Nucleus accumbens (tissue), 56 donors: Measurements from ENCODE around the gene OR10H1.
A peak's percentile ranks its signal among the peaks of the same experiment; 100 is the strongest.
"Not testable (repeated sequence)": the region's sequence is repeated elsewhere in the genome, so short reads cannot be mapped to it uniquely, and the experiment has no call there.

Experiments used
- DNase-seq, 56 donors: peaks; one replicate each; lab custom pipeline; 2025; lab: John Stamatoyannopoulos, UW

The OR10H1 gene

DNA sequence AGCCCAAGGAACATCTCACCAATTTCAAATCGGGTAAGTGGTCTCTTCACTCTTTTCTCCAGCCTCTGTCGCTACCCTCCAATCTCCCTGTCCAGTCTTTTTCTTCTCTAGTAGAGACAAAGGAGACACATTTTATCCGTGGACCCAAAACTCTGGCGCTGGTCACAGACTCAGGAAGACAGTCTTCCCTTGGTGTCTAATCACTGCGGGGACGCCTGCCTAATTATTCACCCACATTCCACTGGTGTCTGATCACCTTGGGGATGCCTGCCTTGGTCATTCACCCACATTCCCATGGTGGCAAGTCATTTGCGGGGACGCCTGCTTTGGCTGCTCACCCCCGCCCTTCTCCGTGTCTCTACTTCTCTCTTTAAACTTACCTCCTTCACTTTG lies 13.8 kb upstream of the OR10H1 start:
- no peak for DNase-seq

DNA sequence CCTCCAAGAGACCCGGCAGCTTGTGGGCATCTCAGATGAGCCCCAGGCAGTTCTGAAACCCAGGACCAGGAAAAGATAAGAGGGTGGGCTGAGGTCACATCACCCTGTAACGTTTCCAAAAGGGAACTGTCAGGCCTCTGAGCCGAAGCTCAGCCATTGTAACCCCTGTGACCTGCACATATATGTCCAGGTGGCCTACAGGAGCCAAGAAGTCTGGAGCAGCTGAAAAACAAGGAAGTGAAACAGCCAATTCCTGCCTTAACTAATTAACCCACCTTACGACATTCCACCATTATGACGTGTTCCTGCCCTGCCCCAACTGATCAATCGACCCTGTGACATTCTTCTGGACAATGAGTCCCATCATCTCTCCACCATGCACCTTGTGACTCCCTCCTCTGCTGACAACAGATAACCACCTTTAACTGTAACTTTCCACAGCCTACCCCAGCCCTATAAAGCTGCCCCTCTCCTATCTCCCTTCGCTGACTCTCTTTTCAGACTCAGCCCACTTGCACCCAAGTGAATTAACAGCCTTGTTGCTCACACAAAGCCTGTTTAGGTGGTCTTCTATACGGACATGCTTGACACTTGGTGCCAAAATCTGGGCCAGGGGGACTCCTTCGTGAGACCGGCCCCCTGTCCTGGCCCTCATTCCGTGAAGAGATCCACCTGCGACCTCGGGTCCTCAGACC lies 13.3 kb upstream of the OR10H1 start:
- not testable (repeated sequence) for DNase-seq

GRCh38 chr19:15828121-15828610 lies 12.7 kb upstream of the OR10H1 start:
- DNase-seq = no peak

DNA sequence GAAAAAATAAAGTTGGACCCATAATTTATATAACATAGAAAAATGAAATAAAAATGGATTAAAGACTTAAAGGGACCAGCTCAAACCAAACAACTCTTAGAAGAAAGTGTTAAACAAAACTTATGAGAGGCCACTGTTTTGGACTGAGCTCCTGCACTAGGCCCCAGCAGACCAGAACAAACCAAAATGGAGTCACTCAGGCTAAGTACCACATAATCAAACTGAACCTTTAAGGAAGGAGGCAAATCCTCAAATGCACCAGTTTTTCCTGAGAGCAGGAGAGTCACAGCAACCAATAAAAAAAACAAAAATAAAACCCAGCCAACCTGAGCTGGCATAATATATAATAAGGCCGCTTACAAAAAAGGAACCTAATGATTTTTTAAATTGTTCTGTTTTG lies 10.3 kb upstream of the OR10H1 start:
- DNase-seq = no peak

GRCh38 chr19:15820646-15821045 lies 5.2 kb upstream of the OR10H1 start:
- DNase-seq = no peak

DNA sequence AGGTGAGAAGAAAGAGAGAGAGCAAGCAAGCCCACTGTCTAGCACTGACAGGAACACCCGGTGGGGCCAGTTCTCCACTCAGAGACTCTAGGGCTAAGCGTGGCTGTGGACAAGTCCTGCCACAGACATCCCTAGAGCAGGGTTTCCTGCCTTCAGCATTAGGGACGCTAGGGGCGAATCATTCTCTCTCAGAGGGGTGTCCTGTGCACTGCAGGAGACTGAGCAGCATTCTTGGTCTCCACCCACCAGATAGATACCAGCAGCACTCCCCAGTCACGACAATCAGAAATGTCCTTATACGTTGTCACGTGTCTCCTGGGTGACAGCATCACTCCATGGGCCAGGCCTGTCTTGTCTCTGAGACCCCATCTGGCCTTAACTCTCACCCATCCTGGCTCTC lies 1.5 kb downstream of the OR10H1 start:
- no peak for DNase-seq

DNA sequence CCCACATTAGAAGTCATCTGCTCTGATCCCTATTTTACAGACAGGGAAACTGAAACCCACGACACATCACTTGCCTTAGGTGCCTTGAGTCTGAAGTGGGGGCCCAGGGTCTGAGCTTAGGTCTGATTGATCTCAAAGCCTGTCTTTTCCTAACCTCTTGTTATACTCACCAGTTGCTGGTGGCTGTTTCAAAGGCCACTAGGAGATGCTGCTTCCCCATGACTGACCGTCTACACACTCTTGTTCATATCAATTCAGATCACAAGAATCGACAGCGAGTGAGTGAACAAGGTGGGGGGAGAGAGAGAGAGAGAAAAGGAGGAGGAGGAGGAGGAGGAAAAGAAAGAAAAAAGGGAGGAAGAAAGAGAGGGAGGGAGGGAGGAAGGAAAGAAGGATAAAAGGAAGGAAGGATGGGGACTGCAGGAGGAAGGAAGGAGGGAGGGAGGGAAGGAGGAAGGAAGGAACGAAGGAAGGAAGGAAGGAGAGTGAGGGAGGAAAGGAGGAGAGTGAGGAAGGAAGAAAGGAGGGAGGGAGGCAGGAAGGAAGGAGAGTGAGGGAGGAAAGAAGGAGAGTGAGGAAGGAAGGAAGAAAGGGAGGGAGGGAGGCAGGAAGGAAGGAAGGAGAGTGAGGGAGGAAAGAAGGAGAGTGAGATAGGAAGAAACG lies 3.3 kb downstream of the OR10H1 start:
- no peak for DNase-seq

DNA sequence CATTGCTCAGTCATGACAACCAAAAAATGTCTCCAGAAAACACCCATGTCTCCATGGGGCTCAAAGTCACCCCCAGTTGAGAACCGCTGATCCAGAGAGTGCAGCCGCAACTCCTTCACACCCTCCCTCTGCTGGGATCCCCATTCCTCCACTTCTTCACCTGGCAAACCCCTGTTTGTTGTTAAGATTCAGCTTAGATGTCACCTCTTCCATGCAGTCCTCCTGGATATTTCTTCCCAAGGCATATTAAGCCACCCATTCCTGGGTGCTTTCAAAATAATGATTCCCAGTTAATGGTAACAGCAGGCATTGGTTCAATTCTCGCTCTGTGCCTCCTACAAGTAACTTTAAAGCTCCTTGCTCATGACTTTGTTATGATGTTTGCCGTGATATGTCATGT lies 4.0 kb downstream of the OR10H1 start:
- DNase-seq = no peak

- no peak for DNase-seq
Observed at GRCh38 chr19:15810335-15810734, 5.1 kb downstream of the OR10H1 start.

DNA sequence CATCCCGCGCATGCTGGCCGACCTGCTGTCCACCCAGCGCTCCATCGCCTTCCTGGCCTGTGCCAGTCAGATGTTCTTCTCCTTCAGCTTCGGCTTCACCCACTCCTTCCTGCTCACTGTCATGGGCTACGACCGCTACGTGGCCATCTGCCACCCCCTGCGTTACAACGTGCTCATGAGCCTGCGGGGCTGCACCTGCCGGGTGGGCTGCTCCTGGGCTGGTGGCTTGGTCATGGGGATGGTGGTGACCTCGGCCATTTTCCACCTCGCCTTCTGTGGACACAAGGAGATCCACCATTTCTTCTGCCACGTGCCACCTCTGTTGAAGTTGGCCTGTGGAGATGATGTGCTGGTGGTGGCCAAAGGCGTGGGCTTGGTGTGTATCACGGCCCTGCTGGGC lies 21.2 kb downstream of the OR10H1 start:
- not testable (repeated sequence) for DNase-seq

- DNase-seq = peak in 1 of 56 donors; percentile 4
Observed at GRCh38 chr19:15790096-15790495, 25.4 kb downstream of the OR10H1 start.

GRCh38 chr19:15788594-15789270 lies 26.7 kb downstream of the OR10H1 start:
- DNase-seq = no peak

- DNase-seq = no peak
Observed at GRCh38 chr19:15787611-15788155, 27.8 kb downstream of the OR10H1 start, which contains the start of gene OR10H5. Gene OR10H5, plus strand, starts transcription at chr19:15787661. Its CDS starts 6,388 bp downstream, at chr19:15794049.

GRCh38 chr19:15782896-15783295 lies 32.6 kb downstream of the OR10H1 start:
- DNase-seq = peak in 1 of 56 donors; percentile 9

DNA sequence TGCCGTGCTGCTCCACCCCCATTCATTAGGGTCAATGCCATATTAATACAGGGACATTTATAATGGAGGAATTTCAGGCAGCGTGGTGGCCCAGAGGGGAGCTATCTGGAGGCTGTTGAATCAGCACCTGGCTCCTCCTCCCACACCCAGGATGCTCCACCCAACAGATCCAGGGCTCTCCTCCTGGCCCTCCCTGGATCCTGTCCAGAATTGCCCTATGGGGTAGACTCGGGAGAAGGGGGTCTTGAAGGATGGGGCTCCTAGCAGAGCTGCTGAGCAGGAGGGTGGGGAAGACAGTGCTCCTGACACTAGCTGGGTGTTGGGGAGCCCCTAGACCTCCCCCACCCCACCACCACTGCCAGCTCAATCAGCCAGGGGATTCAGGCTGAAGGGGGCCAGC lies 33.3 kb downstream of the OR10H1 start:
- DNase-seq = no peak

DNA sequence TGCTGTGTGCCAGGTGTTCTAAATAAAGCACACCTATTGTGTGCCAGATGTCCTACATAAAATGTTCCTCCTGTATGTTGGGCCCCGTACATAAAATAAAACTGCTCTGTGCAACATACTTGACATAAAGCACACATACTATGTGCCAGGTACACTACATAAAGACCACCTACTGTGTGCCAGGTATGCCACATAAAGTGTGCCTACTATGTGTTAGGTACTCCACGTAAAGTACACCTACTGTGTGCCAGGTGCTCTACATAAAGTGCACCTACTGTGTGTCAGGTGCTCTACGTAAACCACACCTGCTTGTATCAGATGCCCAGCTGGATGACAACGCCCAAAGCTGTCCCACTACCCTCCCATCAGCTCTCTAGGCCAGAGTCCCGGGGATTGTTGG lies 33.8 kb downstream of the OR10H1 start:
- DNase-seq = no peak

GRCh38 chr19:15780610-15781418 lies 34.6 kb downstream of the OR10H1 start:
- DNase-seq = peak in 8 of 56 donors; percentile 3 to 31 (median 6)

- peak; percentile 16 to 92 (median 76) for DNase-seq
Observed at GRCh38 chr19:15779756-15780476, 35.5 kb downstream of the OR10H1 start.
